Activated CD4-positive, alpha-beta T cell treated with anti-CD3 and anti-CD28 coated beads for 24 hours (primary cell): ENCODE data around the gene ATL3.
"Not testable (repeated sequence)": the region's sequence is repeated elsewhere in the genome, so short reads cannot be mapped to it uniquely, and the experiment has no call there.

ENCODE experiments used
- DNase-seq, 2 donors: peaks; one replicate each; pipeline ENCODE4 v3.0.0-alpha.2; 2020; ENCODE audit warnings: low read depth in 2 of 2

ATL3 gene

GRCh38 chr11:63681321-63682065 is 10.3 kb upstream of the ATL3 start, which contains the start of gene RTN3:
RTN3 (plus strand) TSS chr11:63681500; CDS start chr11:63681637, 137 bp downstream.
- peak; percentile 96 to 97 for DNase-seq

GRCh38 chr11:63680834-63681320 is 9.7 kb upstream of the ATL3 start:
- no peak for DNase-seq

GRCh38 chr11:63673579-63673978 is 2.4 kb upstream of the ATL3 start:
- no peak for DNase-seq

GRCh38 chr11:63672936-63673539 is 1.9 kb upstream of the ATL3 start:
- no peak for DNase-seq

GRCh38 chr11:63672156-63672463 is 934 bp upstream of the ATL3 start:
- no peak for DNase-seq

GRCh38 chr11:63670433-63671321 is 499 bp downstream of the ATL3 start:
- DNase-seq = no peak

GRCh38 chr11:63670096-63670432 is 1.1 kb downstream of the ATL3 start:
- DNase-seq = no peak

GRCh38 chr11:63667995-63668795 is 3.0 kb downstream of the ATL3 start:
- no peak for DNase-seq

- DNase-seq = no peak
Measured at GRCh38 chr11:63666874-63667273, 4.3 kb downstream of the ATL3 start.

- DNase-seq = no peak
Measured at GRCh38 chr11:63663809-63664208, 7.4 kb downstream of the ATL3 start.

GRCh38 chr11:63660972-63661371 is 10.2 kb downstream of the ATL3 start:
- DNase-seq = no peak

GRCh38 chr11:63652671-63653070 is 18.5 kb downstream of the ATL3 start:
- DNase-seq = no peak

- no peak for DNase-seq
Measured at GRCh38 chr11:63643205-63643604, 28.0 kb downstream of the ATL3 start.

GRCh38 chr11:63641727-63642126 is 29.4 kb downstream of the ATL3 start:
- no peak for DNase-seq

GRCh38 chr11:63639199-63639832 is 31.9 kb downstream of the ATL3 start:
- no peak for DNase-seq

- DNase-seq = not testable (repeated sequence)
Measured at GRCh38 chr11:63638436-63638835, 32.7 kb downstream of the ATL3 start.

GRCh38 chr11:63635762-63636465 is 35.3 kb downstream of the ATL3 start:
- peak; percentile 56 to 60 for DNase-seq

GRCh38 chr11:63629426-63629825 is 41.8 kb downstream of the ATL3 start:
- DNase-seq = no peak

- DNase-seq = no peak
Measured at GRCh38 chr11:63623513-63624140, 47.5 kb downstream of the ATL3 start.

- no peak for DNase-seq
Measured at GRCh38 chr11:63622323-63622722, 48.9 kb downstream of the ATL3 start.
